Globus pallidus (tissue), 1 donor: ENCODE measurements around the gene ST6GALNAC4.

Experiments
- DNase-seq: peaks from one replicate; pipeline ENCODE4 v3.0.0-alpha.2; 2015; ENCODE audit warnings: low spot score

The ST6GALNAC4 gene

GRCh38 chr9:127947841-127948710 is 31.2 kb upstream of the ST6GALNAC4 start:
- no peak for DNase-seq

GRCh38 chr9:127946728-127947127 is 29.9 kb upstream of the ST6GALNAC4 start:
- DNase-seq = no peak

GRCh38 chr9:127945942-127946341 is 29.1 kb upstream of the ST6GALNAC4 start:
- DNase-seq = no peak

- no peak for DNase-seq
Observed at GRCh38 chr9:127945338-127945737, 28.5 kb upstream of the ST6GALNAC4 start.

GRCh38 chr9:127944586-127945218 is 27.9 kb upstream of the ST6GALNAC4 start:
- no peak for DNase-seq

GRCh38 chr9:127943731-127944144 is 26.9 kb upstream of the ST6GALNAC4 start:
- peak; percentile 90 for DNase-seq

GRCh38 chr9:127943011-127943662 is 26.3 kb upstream of the ST6GALNAC4 start:
- DNase-seq = no peak

GRCh38 chr9:127942216-127943010 is 25.6 kb upstream of the ST6GALNAC4 start:
- DNase-seq = no peak

GRCh38 chr9:127941961-127942215 is 25.0 kb upstream of the ST6GALNAC4 start:
- no peak for DNase-seq

GRCh38 chr9:127941062-127941960 is 24.5 kb upstream of the ST6GALNAC4 start:
- no peak for DNase-seq

GRCh38 chr9:127940593-127940992 is 23.8 kb upstream of the ST6GALNAC4 start:
- DNase-seq = no peak

- no peak for DNase-seq
Observed at GRCh38 chr9:127938298-127938690, 21.5 kb upstream of the ST6GALNAC4 start.

GRCh38 chr9:127937388-127938297 is 20.8 kb upstream of the ST6GALNAC4 start, which contains the start of gene DPM2:
Gene DPM2, minus strand, starts transcription at chr9:127937854. Its CDS starts 34 bp downstream, at chr9:127937820.
- DNase-seq = peak; percentile 77

- DNase-seq = no peak
Observed at GRCh38 chr9:127937056-127937387, 20.2 kb upstream of the ST6GALNAC4 start.

GRCh38 chr9:127936347-127936852 is 19.6 kb upstream of the ST6GALNAC4 start:
- DNase-seq = no peak

GRCh38 chr9:127935765-127936221 is 19.0 kb upstream of the ST6GALNAC4 start:
- DNase-seq = no peak

- DNase-seq = no peak
Observed at GRCh38 chr9:127934986-127935385, 18.1 kb upstream of the ST6GALNAC4 start.

GRCh38 chr9:127934248-127934647 is 17.4 kb upstream of the ST6GALNAC4 start:
- no peak for DNase-seq

GRCh38 chr9:127931092-127931881 is 14.4 kb upstream of the ST6GALNAC4 start:
- no peak for DNase-seq
